Measurements from ENCODE around the gene RBM34. TPM values are rescaled to one million over a fixed set of nuclear protein-coding genes. Genes with fewer than 3 reads are reported as not detected.
"Not testable (repeated sequence)": the region's sequence is repeated elsewhere in the genome, so short reads cannot be mapped to it uniquely, and the experiment has no call there.

RBM34 gene
- total RNA-seq, 1 experiment from 2014 or later, result 96.5 TPM

DNA sequence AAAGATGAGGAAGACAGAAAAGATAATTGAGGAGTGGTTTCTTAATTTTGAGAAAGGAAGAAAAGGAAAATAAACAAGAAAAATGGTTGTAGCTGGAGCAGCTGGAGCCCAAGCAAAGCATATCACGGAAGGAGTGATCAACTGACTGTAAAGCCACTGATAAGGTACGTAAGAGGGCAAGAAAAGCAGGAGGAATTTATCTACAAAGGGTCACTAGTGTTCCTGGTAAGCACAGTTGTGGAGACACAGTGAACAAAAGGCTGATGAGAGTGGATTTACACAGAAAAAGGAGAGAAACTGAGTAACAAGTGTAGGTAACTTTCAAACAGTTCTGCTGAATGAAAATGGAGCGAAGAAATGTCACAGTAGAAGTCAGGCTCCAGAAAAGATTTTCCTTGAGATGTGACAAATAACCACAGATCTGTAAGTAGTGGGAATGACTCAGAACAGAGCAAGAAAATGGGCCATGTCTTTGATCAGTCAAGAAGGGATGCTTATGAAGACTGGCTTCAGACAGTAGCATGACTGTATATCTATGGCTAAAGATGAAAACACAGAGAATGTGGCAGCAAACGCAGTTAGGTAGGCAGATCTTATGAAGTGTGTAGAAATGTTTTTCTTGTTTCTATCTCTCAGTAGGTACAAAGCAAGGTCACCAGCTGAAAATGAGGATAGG is 45.6 kb upstream of the RBM34 start:
- Mint-ChIP-seq H3K27ac (ENCODE audit: unreplicated experiment) (no peak overlapping the region), H3K36me3 (ENCODE audit: insufficient read depth, unreplicated experiment) (peaks cover 33% of the 10 kb centered on the region)

DNA sequence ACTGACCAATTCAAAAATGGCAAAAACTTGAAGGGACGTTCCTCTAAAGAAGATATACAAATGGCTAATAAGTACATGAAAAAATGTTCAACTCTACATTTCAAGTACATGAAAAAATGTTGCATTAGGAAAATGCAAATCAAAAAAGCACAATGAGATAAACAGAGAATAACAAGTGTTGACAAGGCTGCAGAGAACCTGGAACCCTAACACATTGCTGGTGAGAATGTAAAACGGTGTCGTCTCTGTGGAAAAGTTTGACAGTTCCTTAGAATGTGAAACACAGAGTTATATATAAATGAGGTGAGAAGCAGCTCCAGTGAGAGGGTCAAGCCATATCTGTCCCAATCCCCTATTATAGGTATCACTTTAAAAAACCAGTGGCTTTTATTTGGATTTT is 44.6 kb upstream of the RBM34 start:
- POLR2A ChIA-PET, result interaction anchor here (0.8 kb wide), 1 partner anchor 397 kb away, joined by 3 read pairs; no protein-coding TSS in a partner anchor
- Mint-ChIP-seq H3K36me3 (ENCODE audit: insufficient read depth, unreplicated experiment) (peaks cover 33% of the 10 kb centered on the region), H3K27ac (ENCODE audit: unreplicated experiment) (no peak overlapping the region)

More for the DNA sequence above, 45.6 kb upstream of the RBM34 start:
- intact Hi-C loops (cut with micrococcal nuclease; ENCODE audit: unreplicated experiment), result no loop called here
- H3K9me3 Mint-ChIP-seq (ENCODE audit: unreplicated experiment), result no peaks in the 10 kb centered on the region
- no peaks in the 10 kb centered on the region for H3K36me3 ChIP-seq (ENCODE audit: control insufficient read depth, insufficient read depth, low read length)
- no peaks in the 10 kb centered on the region for H3K9me3 ChIP-seq
- POLR2A ChIA-PET, result no interaction called here
- no peak overlapping the region for H3K4me3 Mint-ChIP-seq (ENCODE audit: unreplicated experiment)
- no peaks in the 10 kb centered on the region for H3K27me3 ChIP-seq (replicated peaks; ENCODE audit: control insufficient read depth, insufficient read depth, low read length)
- TF ChIP-seq, protein P1, sequence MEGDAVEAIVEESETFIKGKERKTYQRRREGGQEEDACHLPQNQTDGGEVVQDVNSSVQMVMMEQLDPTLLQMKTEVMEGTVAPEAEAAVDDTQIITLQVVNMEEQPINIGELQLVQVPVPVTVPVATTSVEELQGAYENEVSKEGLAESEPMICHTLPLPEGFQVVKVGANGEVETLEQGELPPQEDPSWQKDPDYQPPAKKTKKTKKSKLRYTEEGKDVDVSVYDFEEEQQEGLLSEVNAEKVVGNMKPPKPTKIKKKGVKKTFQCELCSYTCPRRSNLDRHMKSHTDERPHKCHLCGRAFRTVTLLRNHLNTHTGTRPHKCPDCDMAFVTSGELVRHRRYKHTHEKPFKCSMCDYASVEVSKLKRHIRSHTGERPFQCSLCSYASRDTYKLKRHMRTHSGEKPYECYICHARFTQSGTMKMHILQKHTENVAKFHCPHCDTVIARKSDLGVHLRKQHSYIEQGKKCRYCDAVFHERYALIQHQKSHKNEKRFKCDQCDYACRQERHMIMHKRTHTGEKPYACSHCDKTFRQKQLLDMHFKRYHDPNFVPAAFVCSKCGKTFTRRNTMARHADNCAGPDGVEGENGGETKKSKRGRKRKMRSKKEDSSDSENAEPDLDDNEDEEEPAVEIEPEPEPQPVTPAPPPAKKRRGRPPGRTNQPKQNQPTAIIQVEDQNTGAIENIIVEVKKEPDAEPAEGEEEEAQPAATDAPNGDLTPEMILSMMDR (IDR thresholded peaks at IDR 0.05; ENCODE audit: insufficient read depth in 1 of 2, low read depth in 1 of 2, low read length in 1 of 2, severe bottlenecking in 1 of 2, unreplicated experiment in 1 of 2), result no peak
- no peaks in the 10 kb centered on the region for H3K4me1 ChIP-seq
- H3K4me3 ChIP-seq (ENCODE audit: low read depth, low read length), result no peak overlapping the region
- CTCF ChIA-PET, result no interaction called here
- no peak for DNase-seq
- H3K27me3 Mint-ChIP-seq (ENCODE audit: insufficient read depth, unreplicated experiment), result no peaks in the 10 kb centered on the region
- no TSS peak for BruUV-seq (replicated peaks)
- peaks cover 7% of the 10 kb centered on the region for H3K4me1 Mint-ChIP-seq (ENCODE audit: low read depth, unreplicated experiment)

DNA sequence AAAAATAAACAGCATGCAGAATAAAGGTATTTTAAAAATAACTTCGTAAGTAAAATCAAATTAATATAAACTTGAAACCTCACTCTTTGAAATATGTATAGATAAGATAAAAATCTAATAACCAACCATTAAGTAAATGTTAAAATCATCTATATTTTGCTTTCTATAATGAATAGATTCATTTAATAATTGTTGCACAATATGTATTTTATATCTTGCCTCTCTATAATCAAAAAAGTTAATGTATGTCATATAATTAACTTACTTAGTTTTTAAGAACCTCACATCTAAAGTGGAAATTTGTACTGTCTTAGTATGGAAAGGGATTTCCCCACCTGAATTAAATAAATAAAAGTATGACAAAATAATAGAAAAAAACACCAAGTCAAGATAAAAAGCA is 42.4 kb upstream of the RBM34 start:
- CTCF ChIA-PET, result no interaction called here
- Mint-ChIP-seq H3K27ac (ENCODE audit: unreplicated experiment) (no peak overlapping the region), H3K9me3 (ENCODE audit: unreplicated experiment) (no peaks in the 10 kb centered on the region), H3K4me1 (ENCODE audit: low read depth, unreplicated experiment) (peaks cover 7% of the 10 kb centered on the region), H3K4me3 (ENCODE audit: unreplicated experiment) (no peak overlapping the region), H3K27me3 (ENCODE audit: insufficient read depth, unreplicated experiment) (no peaks in the 10 kb centered on the region), H3K36me3 (ENCODE audit: insufficient read depth, unreplicated experiment) (peaks cover 39% of the 10 kb centered on the region)
- intact Hi-C loops (cut with micrococcal nuclease; ENCODE audit: unreplicated experiment), result no loop called here
- BruUV-seq (replicated peaks), result no TSS peak
- H3K4me1 ChIP-seq, result no peaks in the 10 kb centered on the region
- H3K36me3 ChIP-seq (ENCODE audit: control insufficient read depth, insufficient read depth, low read length), result no peaks in the 10 kb centered on the region
- no peak for DNase-seq
- POLR2A ChIA-PET, result no interaction called here
- H3K4me3 ChIP-seq (ENCODE audit: low read depth, low read length), result no peak overlapping the region
- H3K9me3 ChIP-seq, result no peaks in the 10 kb centered on the region
- TF ChIP-seq, protein P1 (IDR thresholded peaks at IDR 0.05; ENCODE audit: insufficient read depth in 1 of 2, low read depth in 1 of 2, low read length in 1 of 2, severe bottlenecking in 1 of 2, unreplicated experiment in 1 of 2), result no peak
- no peaks in the 10 kb centered on the region for H3K27me3 ChIP-seq (replicated peaks; ENCODE audit: control insufficient read depth, insufficient read depth, low read length)

More for the DNA sequence above, 44.6 kb upstream of the RBM34 start:
- Mint-ChIP-seq H3K9me3 (ENCODE audit: unreplicated experiment) (no peaks in the 10 kb centered on the region), H3K4me3 (ENCODE audit: unreplicated experiment) (no peak overlapping the region), H3K27me3 (ENCODE audit: insufficient read depth, unreplicated experiment) (no peaks in the 10 kb centered on the region), H3K4me1 (ENCODE audit: low read depth, unreplicated experiment) (peaks cover 7% of the 10 kb centered on the region)
- TF ChIP-seq, protein P1 (IDR thresholded peaks at IDR 0.05; ENCODE audit: insufficient read depth in 1 of 2, low read depth in 1 of 2, low read length in 1 of 2, severe bottlenecking in 1 of 2, unreplicated experiment in 1 of 2), result no peak
- DNase-seq, result no peak
- Histone ChIP-seq H3K4me1 (no peaks in the 10 kb centered on the region), H3K9me3 (no peaks in the 10 kb centered on the region), H3K36me3 (ENCODE audit: control insufficient read depth, insufficient read depth, low read length) (no peaks in the 10 kb centered on the region), H3K27me3 (replicated peaks; ENCODE audit: control insufficient read depth, insufficient read depth, low read length) (no peaks in the 10 kb centered on the region), H3K4me3 (ENCODE audit: low read depth, low read length) (no peak overlapping the region)
- intact Hi-C loops (cut with micrococcal nuclease; ENCODE audit: unreplicated experiment), result no loop called here
- no TSS peak for BruUV-seq (replicated peaks)
- CTCF ChIA-PET, result no interaction called here

DNA sequence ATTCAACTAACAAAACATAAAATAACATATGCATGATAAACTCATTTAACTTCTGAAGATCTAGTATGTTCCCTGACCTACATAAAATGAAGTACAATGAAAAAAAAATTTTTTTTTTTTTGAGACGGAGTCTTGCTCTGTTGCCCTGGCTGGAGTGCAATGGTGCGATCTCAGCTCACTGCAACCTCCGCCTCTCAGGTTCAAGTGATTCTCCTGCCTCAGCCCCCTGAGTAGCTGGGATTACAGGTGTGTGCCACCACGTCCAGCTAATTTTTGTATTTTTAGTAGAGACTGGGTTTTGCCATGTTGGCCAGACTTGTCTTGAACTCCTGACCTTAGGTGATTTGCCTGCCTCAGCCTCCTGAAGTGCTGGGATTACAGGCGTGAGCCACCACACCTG is 41.4 kb upstream of the RBM34 start:
- H3K27ac Mint-ChIP-seq (ENCODE audit: unreplicated experiment); H3K36me3 ChIP-seq (ENCODE audit: control insufficient read depth, insufficient read depth, low read length); H3K4me1 Mint-ChIP-seq (ENCODE audit: low read depth, unreplicated experiment); BruUV-seq (replicated peaks); DNase-seq; H3K4me3 Mint-ChIP-seq (ENCODE audit: unreplicated experiment); POLR2A ChIA-PET; H3K27me3 Mint-ChIP-seq (ENCODE audit: insufficient read depth, unreplicated experiment); H3K27me3 ChIP-seq (replicated peaks; ENCODE audit: control insufficient read depth, insufficient read depth, low read length); H3K9me3 Mint-ChIP-seq (ENCODE audit: unreplicated experiment); H3K4me1 ChIP-seq; H3K4me3 ChIP-seq (ENCODE audit: low read depth, low read length); H3K9me3 ChIP-seq; CTCF ChIA-PET; intact Hi-C loops (cut with micrococcal nuclease; ENCODE audit: unreplicated experiment): not testable (repeated sequence)
- peaks cover 39% of the 10 kb centered on the region for H3K36me3 Mint-ChIP-seq (ENCODE audit: insufficient read depth, unreplicated experiment)
